MM.1S (cell line): Measurements from ENCODE around the gene GPR142.

ENCODE experiments used
- DNase-seq: peaks from one replicate; pipeline ENCODE4 v3.0.0-alpha.2; 2015
- H2AFZ ChIP-seq: fragments of 300-600 bp; sonication (generic); 2 replicates; pipeline ENCODE4 v1.6.0; 2016; ENCODE audit warnings: antibody characterized with exemption, low read length
- H3F3A ChIP-seq: fragments of 300-600 bp; sonication (generic); 2 replicates; pipeline ENCODE4 v1.6.1; 2016; ENCODE audit warnings: mild to moderate bottlenecking, antibody characterized with exemption, low read length, moderate library complexity, mixed read lengths; ENCODE audit not compliant: insufficient read depth
- H3K27ac ChIP-seq: fragments of 300-600 bp; sonication (generic); 2 replicates; pipeline ENCODE4 v1.5.1; 2016; ENCODE audit warnings: mild to moderate bottlenecking, low read length
- H3K27me3 ChIP-seq: fragments of 300-600 bp; sonication (generic); replicated peaks from 2 replicates; pipeline ENCODE4 v1.6.0; 2016; ENCODE audit warnings: low read length; ENCODE audit not compliant: insufficient read depth
- H3K36me3 ChIP-seq: fragments of 300-600 bp; sonication (generic); replicated peaks from 2 replicates; pipeline ENCODE4 v1.6.1; 2016; ENCODE audit warnings: mild to moderate bottlenecking, low read length, mixed read lengths; ENCODE audit not compliant: insufficient read depth
- H3K4me1 ChIP-seq: fragments of 300-600 bp; sonication (generic); 2 replicates; pipeline ENCODE4 v1.6.1; 2016; ENCODE audit warnings: low read length, mixed read lengths
- H3K4me2 ChIP-seq: fragments of 300-600 bp; sonication (generic); 2 replicates; pipeline ENCODE4 v1.6.0; 2016; ENCODE audit warnings: low read depth, low read length
- H3K4me3 ChIP-seq: fragments of 300-600 bp; sonication (generic); 2 replicates; pipeline ENCODE4 v1.5.1; 2016; ENCODE audit warnings: low read length, mixed read lengths
- H3K79me2 ChIP-seq: fragments of 300-600 bp; sonication (generic); 2 replicates; pipeline ENCODE4 v1.6.1; 2016; ENCODE audit warnings: mixed run types, low read length, mixed read lengths
- H3K9ac ChIP-seq: fragments of 300-600 bp; sonication (generic); 2 replicates; pipeline ENCODE4 v1.6.1; 2016; ENCODE audit warnings: low read length, mixed read lengths
- H3K9me2 ChIP-seq: fragments of 300-600 bp; sonication (generic); replicated peaks from 2 replicates; pipeline ENCODE4 v1.6.1; 2016; ENCODE audit warnings: mild to moderate bottlenecking, low read length, mixed read lengths; ENCODE audit not compliant: insufficient read depth
- H3K9me3 ChIP-seq: fragments of 300-600 bp; sonication (generic); replicated peaks from 2 replicates; pipeline ENCODE4 v1.6.1; 2016; ENCODE audit warnings: mild to moderate bottlenecking, low read length, mixed read lengths; ENCODE audit not compliant: insufficient read depth
- H4K20me1 ChIP-seq: fragments of 300-600 bp; sonication (generic); 2 replicates; pipeline ENCODE4 v1.6.1; 2016; ENCODE audit warnings: mild to moderate bottlenecking, low read length, moderate library complexity, mixed read lengths; ENCODE audit not compliant: insufficient read depth
- CTCF ChIP-seq: fragments of 300-600 bp; sonication (generic); IDR thresholded peaks from 2 replicates; pipeline ENCODE4 v1.5.1; 2016; ENCODE audit warnings: antibody characterized with exemption, low read length, mixed read lengths
- EZH2 ChIP-seq: fragments of 300-600 bp; sonication (generic); optimal IDR thresholded peaks from 2 replicates; pipeline ENCODE3; 2017; ENCODE audit warnings: low read depth, mild to moderate bottlenecking, antibody characterized with exemption, low read length, mixed read lengths
- EZH2phosphoT487 ChIP-seq: fragments of 300-600 bp; sonication (generic); IDR thresholded peaks from 2 replicates; pipeline ENCODE4 v1.6.1; 2018; ENCODE audit warnings: antibody characterized with exemption, low read length

GPR142 gene

DNA sequence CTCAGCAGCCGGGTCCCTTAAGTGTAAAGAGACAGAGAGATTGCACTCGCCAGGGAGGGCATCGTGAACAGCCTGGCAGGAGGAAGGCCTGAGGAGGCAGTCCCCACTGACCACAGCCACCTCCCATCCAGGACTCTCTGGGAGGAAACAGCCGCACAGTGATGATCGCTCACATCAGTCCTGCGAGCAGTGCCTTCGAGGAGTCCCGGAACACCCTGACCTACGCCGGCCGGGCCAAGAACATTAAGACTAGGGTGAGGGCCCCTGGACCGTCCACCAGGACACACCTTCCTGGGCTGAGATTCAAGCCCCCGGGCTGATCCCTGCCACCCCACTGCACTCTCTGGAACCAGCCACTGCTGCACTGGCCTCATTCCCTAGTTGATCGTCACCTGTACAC lies 19.7 kb upstream of the GPR142 start:
- TF ChIP-seq EZH2phosphoT487 (no peak), CTCF (no peak)
- no peaks in the 10 kb centered on the region for H3K36me3 ChIP-seq
- no peaks in the 10 kb centered on the region for H3K79me2 ChIP-seq

DNA sequence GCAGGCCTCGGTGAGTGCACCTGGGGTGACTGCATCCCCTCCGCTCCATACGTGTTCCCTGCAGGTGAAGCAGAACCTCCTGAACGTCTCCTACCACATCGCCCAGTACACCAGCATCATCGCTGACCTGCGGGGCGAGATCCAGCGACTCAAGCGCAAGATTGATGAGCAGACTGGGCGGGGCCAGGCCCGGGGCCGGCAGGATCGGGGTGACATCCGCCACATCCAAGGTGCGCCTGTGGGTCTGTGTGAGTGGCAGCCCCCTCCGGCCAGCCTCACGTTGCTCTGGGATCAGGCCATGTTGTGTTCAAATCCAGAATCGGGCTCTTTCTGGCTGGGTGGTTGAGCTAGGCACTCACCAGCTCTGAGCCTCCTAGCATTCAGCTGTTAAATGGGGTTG lies 18.2 kb upstream of the GPR142 start:
- TF ChIP-seq EZH2phosphoT487: no peak
- no peak for TF ChIP-seq CTCF
- no peak for TF ChIP-seq EZH2
- H4K20me1 ChIP-seq: no peaks in the 10 kb centered on the region

More for the DNA sequence above, 19.7 kb upstream of the GPR142 start:
- no peak for DNase-seq
- Histone ChIP-seq H3F3A (no peaks in the 10 kb centered on the region), H3K9ac (no peak overlapping the region), H3K27ac (no peak overlapping the region), H3K9me2 (no peaks in the 10 kb centered on the region), H3K4me1 (no peaks in the 10 kb centered on the region), H2AFZ (no peak overlapping the region), H4K20me1 (no peaks in the 10 kb centered on the region), H3K4me3 (no peak overlapping the region), H3K4me2 (no peak overlapping the region), H3K27me3 (peaks cover 99% of the 10 kb centered on the region), H3K9me3 (no peaks in the 10 kb centered on the region)

GRCh38 chr17:74350486-74350885 lies 16.8 kb upstream of the GPR142 start:
- no peaks in the 10 kb centered on the region for H3K36me3 ChIP-seq
- no peak overlapping the region for H2AFZ ChIP-seq
- no peak overlapping the region for H3K4me2 ChIP-seq
- TF ChIP-seq EZH2phosphoT487 (no peak), EZH2 (no peak), CTCF (no peak)
- no peak overlapping the region for H3K9ac ChIP-seq
- no peaks in the 10 kb centered on the region for H4K20me1 ChIP-seq
- no peaks in the 10 kb centered on the region for H3F3A ChIP-seq
- no peaks in the 10 kb centered on the region for H3K4me1 ChIP-seq
- peaks cover 99% of the 10 kb centered on the region for H3K27me3 ChIP-seq
- H3K27ac ChIP-seq: no peak overlapping the region
- H3K9me2 ChIP-seq: no peaks in the 10 kb centered on the region
- no peak overlapping the region for H3K4me3 ChIP-seq
- DNase-seq: no peak
- H3K9me3 ChIP-seq: no peaks in the 10 kb centered on the region
- no peaks in the 10 kb centered on the region for H3K79me2 ChIP-seq

More for the DNA sequence above, 18.2 kb upstream of the GPR142 start:
- Histone ChIP-seq H2AFZ (no peak overlapping the region), H3K9me2 (no peaks in the 10 kb centered on the region), H3K9me3 (no peaks in the 10 kb centered on the region), H3K36me3 (no peaks in the 10 kb centered on the region), H3K4me1 (no peaks in the 10 kb centered on the region), H3K79me2 (no peaks in the 10 kb centered on the region), H3K4me3 (no peak overlapping the region), H3K4me2 (no peak overlapping the region), H3K9ac (no peak overlapping the region), H3F3A (no peaks in the 10 kb centered on the region), H3K27ac (no peak overlapping the region), H3K27me3 (peaks cover 99% of the 10 kb centered on the region)
- no peak for DNase-seq
